Measurements from ENCODE around the gene NEUROG1. TPM values are rescaled to one million over a fixed set of nuclear protein-coding genes. Genes with fewer than 3 reads are reported as not detected.
"Not testable (repeated sequence)": the region's sequence is repeated elsewhere in the genome, so short reads cannot be mapped to it uniquely, and the experiment has no call there.

NEUROG1 gene
- total RNA-seq, 2 donors from 2014 or later, result not detected

DNA sequence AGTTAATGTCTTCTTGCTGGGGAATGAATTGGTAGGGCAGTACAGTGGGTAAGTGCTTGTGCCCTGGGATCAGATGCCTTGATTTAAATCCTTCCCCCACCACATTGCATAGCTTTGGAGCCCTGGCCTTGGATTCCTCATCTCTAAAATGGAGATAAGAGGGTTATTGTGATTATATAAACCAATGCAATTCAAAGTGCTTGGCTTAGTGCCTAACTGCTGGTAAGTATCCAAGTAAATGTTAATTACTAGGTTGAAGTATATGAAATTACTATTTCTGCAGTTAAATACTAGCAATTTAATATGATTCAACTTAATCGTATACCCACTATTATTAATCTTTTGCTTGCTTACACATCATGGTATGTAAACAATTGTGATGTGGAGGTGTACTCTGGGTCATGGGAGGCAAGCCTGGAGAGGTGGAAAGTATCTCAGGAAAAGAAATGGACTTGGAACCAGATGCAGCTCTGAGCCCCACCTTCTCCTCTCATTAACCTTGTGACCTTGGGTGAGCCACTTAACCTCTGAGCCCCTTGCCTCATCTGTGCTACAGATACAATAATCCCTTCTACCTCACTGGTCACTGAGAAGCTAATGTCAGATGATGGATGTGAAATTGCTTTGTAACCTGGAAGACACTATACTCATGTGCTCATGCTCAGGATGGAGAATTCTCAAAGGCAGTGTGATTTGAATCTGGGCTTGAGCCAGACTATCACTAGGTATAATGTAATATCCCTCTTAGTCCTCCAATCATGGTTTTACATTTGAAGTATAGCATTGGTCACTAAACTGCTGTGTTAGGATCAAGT lies 23.8 kb downstream of the NEUROG1 start:
- Mint-ChIP-seq H3K4me1 (ENCODE audit: low read depth) (peaks cover 5% of the 10 kb centered on the region), H3K27ac (no peak overlapping the region), H3K4me3 (no peak overlapping the region), H3K36me3 (ENCODE audit: insufficient read depth in 2 of 2) (no peaks in the 10 kb centered on the region), H3K27me3 (ENCODE audit: low read depth) (peaks cover 42% of the 10 kb centered on the region), H3K9me3 (no peaks in the 10 kb centered on the region)
- ATAC-seq (replicated peaks in 1 of 2) (no peak), DNase-seq (no peak)

DNA sequence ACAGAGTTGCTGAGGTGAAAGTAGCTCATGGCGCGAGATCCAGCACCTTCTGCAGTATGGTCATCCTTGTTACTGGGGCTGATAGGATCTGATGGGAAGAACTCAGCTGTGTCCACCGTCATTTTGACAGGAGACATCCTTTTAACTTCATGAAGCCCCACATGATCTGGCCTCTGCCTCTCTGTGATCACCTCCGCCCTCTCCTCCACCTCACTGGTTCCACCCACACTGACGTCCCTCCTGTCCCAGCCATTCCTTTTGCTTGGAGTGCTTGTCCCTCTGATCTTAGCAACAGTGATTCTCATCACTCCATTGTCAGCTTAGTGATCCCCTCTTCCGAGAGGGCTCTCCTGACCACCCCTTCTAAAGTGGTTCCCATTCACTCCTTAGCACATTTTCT lies 25.8 kb downstream of the NEUROG1 start:
- DNase-seq (no peak), ATAC-seq (replicated peaks in 1 of 2) (no peak)
- H3K4me1 Mint-ChIP-seq (ENCODE audit: low read depth), result peaks cover 5% of the 10 kb centered on the region
- H3K9me3 Mint-ChIP-seq, result no peaks in the 10 kb centered on the region
- no peak overlapping the region for H3K4me3 Mint-ChIP-seq
- H3K27me3 Mint-ChIP-seq (ENCODE audit: low read depth), result peaks cover 37% of the 10 kb centered on the region
- H3K27ac Mint-ChIP-seq, result no peak overlapping the region
- H3K36me3 Mint-ChIP-seq (ENCODE audit: insufficient read depth in 2 of 2), result no peaks in the 10 kb centered on the region

DNA sequence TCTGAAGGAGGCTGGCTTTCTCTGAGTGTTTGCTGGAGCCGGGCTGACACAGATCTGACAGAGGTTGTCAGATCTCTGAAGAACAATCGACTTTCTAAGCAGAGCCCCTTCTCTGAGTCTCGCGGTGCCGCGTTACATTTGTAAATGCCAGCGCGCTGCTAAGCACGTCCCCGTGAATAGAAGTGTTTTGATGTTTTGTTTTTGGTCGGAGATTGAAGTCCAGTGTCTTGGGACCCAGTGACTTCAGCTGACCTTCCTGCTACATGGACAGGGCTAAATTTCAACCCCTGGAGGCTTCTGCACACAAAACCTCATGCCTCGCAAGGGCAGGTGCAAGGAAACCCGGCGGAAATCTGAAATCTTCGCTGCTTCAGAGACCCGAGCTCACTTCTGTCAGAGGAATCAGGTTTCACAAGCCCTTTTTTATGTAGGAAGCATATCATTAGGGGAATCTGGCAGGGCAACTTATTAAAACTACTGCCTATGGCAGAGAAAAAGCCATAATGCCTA lies 27.2 kb downstream of the NEUROG1 start:
- DNase-seq (no peak), ATAC-seq (replicated peaks in 1 of 2) (peak in 1 of 2 donors; percentile 66)
- Mint-ChIP-seq H3K4me3 (peak overlapping the region; percentile 33 to 53), H3K36me3 (ENCODE audit: insufficient read depth in 2 of 2) (no peaks in the 10 kb centered on the region), H3K27me3 (ENCODE audit: low read depth) (peaks cover 39% of the 10 kb centered on the region), H3K9me3 (no peaks in the 10 kb centered on the region), H3K4me1 (ENCODE audit: low read depth) (peaks cover 5% of the 10 kb centered on the region), H3K27ac (no peak overlapping the region)

DNA sequence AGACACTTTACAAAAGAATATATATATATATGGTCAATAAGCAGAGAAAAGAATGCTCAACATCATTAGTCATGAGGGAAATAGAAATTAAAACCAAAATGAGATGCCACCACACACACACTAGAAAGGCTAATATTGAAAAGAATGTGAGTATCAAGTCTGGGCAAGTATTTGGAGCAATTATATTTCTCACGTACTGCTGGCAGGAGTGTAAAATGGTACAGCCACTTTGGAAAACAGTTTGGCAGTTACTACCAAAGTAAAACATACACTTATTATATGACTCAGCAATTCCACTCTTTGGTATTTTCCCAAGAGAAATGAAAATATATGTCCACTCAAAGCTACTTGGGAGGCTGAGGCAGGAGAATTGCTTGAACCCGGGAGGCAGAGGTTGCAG lies 29.8 kb downstream of the NEUROG1 start:
- no peak overlapping the region for H3K4me3 Mint-ChIP-seq
- no peak for ATAC-seq (replicated peaks in 1 of 2)
- no peak for DNase-seq
- no peaks in the 10 kb centered on the region for H3K36me3 Mint-ChIP-seq (ENCODE audit: insufficient read depth in 2 of 2)
- H3K27me3 Mint-ChIP-seq (ENCODE audit: low read depth), result peaks cover 57% of the 10 kb centered on the region
- H3K9me3 Mint-ChIP-seq, result no peaks in the 10 kb centered on the region
- no peak overlapping the region for H3K27ac Mint-ChIP-seq
- H3K4me1 Mint-ChIP-seq (ENCODE audit: low read depth), result peaks cover 5% of the 10 kb centered on the region

DNA sequence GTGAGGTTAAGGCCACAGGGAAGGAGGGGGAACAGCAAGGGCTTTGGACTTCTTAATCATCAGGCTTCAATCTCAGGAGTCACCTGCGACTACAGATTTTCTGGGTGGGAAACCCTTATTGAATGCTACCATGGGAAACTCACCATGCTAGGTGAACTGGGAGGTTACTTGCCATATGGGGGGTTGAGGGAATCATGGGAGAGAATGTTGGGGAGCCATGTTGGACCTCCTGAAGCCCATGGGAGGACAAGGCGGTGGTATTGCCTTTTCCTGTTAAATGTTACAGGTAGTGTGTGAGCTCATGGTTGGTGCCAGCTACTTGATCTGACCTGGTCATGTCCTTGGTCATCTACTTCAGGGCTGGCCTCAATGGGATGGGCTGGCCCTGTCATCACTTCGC lies 31.4 kb downstream of the NEUROG1 start:
- ATAC-seq (replicated peaks in 1 of 2) (no peak), DNase-seq (no peak)
- Mint-ChIP-seq H3K27ac (no peak overlapping the region), H3K9me3 (no peaks in the 10 kb centered on the region), H3K36me3 (ENCODE audit: insufficient read depth in 2 of 2) (no peaks in the 10 kb centered on the region), H3K27me3 (ENCODE audit: low read depth) (peaks cover 45% of the 10 kb centered on the region), H3K4me3 (no peak overlapping the region), H3K4me1 (ENCODE audit: low read depth) (peaks cover 5% of the 10 kb centered on the region)

DNA sequence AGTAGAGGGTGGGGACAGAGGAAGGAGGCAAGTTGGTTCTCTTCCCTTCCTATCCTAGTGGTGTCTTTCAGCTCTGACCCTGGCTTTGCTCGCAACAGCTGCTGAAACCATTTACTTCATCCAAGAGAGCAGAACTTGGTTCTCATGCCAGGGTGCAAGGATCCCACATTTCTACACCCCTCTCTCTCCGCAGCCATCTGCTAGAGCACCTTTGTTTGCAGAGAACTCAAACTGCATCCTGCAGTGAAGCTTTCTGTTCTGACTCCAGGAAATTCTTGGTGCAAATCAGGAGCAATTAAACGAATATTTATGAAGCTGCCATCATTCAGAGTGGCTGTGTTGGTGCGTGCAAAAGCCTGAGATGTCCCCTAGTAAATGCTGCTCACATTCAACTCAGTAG lies 31.9 kb downstream of the NEUROG1 start:
- ATAC-seq (replicated peaks in 1 of 2), result no peak
- H3K9me3 Mint-ChIP-seq, result no peaks in the 10 kb centered on the region
- peaks cover 5% of the 10 kb centered on the region for H3K4me1 Mint-ChIP-seq (ENCODE audit: low read depth)
- no peaks in the 10 kb centered on the region for H3K36me3 Mint-ChIP-seq (ENCODE audit: insufficient read depth in 2 of 2)
- no peak for DNase-seq
- no peak overlapping the region for H3K27ac Mint-ChIP-seq
- H3K27me3 Mint-ChIP-seq (ENCODE audit: low read depth), result peaks cover 42% of the 10 kb centered on the region
- H3K4me3 Mint-ChIP-seq, result no peak overlapping the region

DNA sequence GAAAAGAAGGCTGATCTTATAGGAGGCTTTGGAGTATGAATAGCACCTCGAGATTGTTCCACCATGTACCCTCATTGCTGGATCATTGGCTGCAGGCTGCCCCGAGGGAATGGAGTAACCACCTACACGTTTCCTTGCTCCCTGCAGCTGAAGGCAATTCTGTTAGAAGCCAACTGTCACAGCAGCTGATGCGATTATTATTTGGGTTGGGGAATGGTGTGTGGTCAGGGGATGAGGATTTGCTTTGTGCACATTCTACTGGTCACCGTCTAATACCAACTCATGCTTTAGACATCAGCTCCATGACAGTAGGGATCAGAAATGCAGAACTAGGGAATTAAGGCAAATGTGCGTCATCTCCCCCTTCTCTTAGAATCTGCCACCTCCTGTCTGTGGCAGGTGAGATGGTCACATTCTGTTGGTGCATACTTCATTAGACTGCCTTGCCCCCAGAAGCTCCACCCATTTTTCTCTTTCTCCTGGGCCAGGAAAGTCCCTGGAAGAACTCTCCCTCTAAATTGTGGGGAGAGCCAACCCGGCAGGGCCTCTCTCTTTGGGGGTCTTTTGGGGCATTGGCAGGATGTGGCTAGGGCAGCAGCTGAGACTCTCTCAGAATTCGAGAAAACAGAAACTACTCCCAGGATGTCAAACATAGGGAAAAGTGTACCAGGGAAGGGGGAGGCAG lies 32.8 kb downstream of the NEUROG1 start:
- no peak for ATAC-seq (replicated peaks in 1 of 2)
- DNase-seq, result no peak
- H3K27ac Mint-ChIP-seq, result no peak overlapping the region
- no peaks in the 10 kb centered on the region for H3K36me3 Mint-ChIP-seq (ENCODE audit: insufficient read depth in 2 of 2)
- no peaks in the 10 kb centered on the region for H3K9me3 Mint-ChIP-seq
- no peak overlapping the region for H3K4me3 Mint-ChIP-seq
- no peaks in the 10 kb centered on the region for H3K4me1 Mint-ChIP-seq (ENCODE audit: low read depth)
- peaks cover 41% of the 10 kb centered on the region for H3K27me3 Mint-ChIP-seq (ENCODE audit: low read depth)

DNA sequence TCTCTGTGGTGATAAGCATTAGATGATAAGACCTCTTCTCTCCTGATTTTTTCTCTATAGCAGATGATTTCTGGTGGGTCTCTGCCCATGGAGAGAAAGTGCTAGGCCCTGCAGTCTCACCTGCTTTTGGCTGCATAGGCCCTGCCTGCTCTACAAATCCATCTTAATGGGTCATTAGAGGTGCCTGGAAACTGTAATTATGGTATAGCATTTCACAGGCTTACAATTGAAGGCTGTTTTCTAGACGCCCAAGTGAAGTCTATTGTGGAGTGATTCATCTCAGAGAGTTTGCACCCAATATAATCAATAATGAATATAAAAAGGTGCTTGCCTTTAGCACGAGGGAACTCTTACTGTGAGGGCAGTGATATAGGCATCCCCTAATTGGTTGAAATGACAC lies 33.8 kb downstream of the NEUROG1 start:
- Mint-ChIP-seq H3K4me1 (ENCODE audit: low read depth) (no peaks in the 10 kb centered on the region), H3K9me3 (no peaks in the 10 kb centered on the region), H3K27me3 (ENCODE audit: low read depth) (peaks cover 40% of the 10 kb centered on the region), H3K4me3 (no peak overlapping the region), H3K36me3 (ENCODE audit: insufficient read depth in 2 of 2) (no peaks in the 10 kb centered on the region), H3K27ac (no peak overlapping the region)
- DNase-seq (no peak), ATAC-seq (replicated peaks in 1 of 2) (no peak)

DNA sequence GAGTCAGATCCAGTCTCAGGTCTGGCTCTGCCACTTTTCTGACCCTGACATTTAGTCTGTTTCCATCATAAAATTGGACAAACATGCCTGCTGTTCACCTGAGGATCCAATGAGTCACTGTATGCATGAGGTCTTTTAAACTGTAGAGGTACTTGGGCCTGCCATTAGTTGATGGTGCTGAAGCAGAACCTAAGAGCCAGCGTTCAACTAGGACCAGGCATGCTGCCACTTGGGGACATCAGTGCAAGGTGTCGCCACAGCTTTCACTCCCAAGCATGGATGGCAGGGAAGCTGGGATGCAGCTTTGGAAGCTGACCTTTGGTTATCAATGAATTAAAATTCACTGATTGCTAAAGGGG lies 37.1 kb downstream of the NEUROG1 start:
- DNase-seq (no peak), ATAC-seq (replicated peaks in 1 of 2) (no peak)
- peaks cover 3% of the 10 kb centered on the region for H3K4me1 Mint-ChIP-seq (ENCODE audit: low read depth)
- H3K27me3 Mint-ChIP-seq (ENCODE audit: low read depth), result peaks cover 67% of the 10 kb centered on the region
- H3K36me3 Mint-ChIP-seq (ENCODE audit: insufficient read depth in 2 of 2), result no peaks in the 10 kb centered on the region
- no peak overlapping the region for H3K4me3 Mint-ChIP-seq
- no peak overlapping the region for H3K27ac Mint-ChIP-seq
- no peaks in the 10 kb centered on the region for H3K9me3 Mint-ChIP-seq

DNA sequence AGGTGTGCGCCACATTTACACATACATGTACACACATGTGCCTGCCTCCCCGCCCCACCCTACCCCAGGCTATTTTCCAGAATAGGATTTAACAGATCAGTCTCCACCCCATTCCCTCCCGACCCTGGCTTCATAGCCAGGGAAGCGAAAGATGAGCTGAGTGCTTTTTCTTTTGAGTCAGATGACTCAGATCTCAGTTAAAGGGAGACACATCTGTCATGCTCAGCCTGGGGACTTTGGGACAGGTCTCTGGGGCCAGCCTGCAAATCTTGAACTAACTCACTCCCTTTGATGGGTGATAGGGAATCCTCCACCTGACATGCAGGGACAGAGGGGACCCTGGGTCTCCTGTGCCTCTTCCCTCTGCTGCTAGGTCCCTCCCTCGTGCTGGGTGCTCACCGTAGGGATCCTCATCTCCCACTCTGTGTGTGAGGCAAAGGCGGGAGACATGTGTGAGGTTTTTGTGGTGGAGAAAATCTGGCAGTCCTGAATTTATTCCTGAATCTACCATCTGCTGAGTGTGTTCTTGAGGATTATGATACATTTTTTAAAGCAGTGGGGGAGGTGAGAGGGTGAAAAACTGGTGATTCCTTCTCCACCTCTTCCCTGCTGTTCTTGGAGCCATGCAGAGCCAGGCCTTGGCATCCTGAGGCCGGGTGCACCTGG lies 37.7 kb downstream of the NEUROG1 start:
- H3K36me3 Mint-ChIP-seq (ENCODE audit: insufficient read depth in 2 of 2), result no peaks in the 10 kb centered on the region
- H3K27me3 Mint-ChIP-seq (ENCODE audit: low read depth), result peaks cover 67% of the 10 kb centered on the region

DNA sequence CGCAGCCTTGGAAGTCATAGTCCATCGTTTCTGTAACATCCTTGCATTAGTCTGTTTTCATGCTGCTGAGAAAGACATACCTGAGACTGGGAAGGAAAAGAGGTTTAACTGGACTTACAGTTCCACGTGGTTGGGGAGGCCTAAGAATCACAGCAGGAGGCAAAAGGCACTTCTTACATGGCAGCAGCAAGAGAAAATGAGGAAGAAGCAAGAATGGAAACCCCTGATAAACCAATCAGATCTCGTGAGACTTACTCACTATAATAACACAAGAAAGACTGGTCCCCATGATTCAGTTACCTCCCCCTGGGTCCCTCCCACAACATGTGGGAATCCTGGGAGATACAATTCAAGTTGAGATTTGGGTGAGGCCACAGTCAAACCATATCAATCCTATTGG lies 40.2 kb downstream of the NEUROG1 start:
- peaks cover 66% of the 10 kb centered on the region for H3K27me3 Mint-ChIP-seq (ENCODE audit: low read depth)
- H3K36me3 Mint-ChIP-seq (ENCODE audit: insufficient read depth in 2 of 2); H3K4me3 Mint-ChIP-seq; H3K4me1 Mint-ChIP-seq (ENCODE audit: low read depth); H3K9me3 Mint-ChIP-seq; ATAC-seq (replicated peaks in 1 of 2); DNase-seq; H3K27ac Mint-ChIP-seq: not testable (repeated sequence)

More for the DNA sequence above, 37.7 kb downstream of the NEUROG1 start:
- no peak for DNase-seq
- Mint-ChIP-seq H3K9me3 (no peaks in the 10 kb centered on the region), H3K4me3 (no peak overlapping the region), H3K4me1 (ENCODE audit: low read depth) (peaks cover 6% of the 10 kb centered on the region), H3K27ac (no peak overlapping the region)
- ATAC-seq (replicated peaks in 1 of 2), result no peak

DNA sequence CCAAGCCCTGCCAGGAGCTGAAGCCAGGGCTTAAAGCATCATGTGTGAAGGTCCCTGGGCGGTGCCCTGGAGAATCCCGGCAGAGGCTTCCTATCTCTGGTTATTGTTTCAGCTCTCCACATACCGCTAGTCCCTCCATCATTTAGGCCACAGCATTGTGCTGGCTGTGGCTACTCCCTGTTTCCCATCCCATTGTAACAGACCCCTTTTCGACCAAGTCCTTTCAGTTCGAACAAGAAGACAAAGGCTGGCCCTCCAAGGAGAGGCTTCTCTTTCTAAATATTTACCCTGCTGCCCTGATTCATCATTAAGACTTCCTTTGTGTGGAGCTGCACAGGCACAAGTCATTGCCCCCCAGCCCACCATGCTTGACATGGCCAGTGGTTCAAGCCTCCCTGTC lies 41.6 kb downstream of the NEUROG1 start:
- Mint-ChIP-seq H3K36me3 (ENCODE audit: insufficient read depth in 2 of 2) (no peaks in the 10 kb centered on the region), H3K27ac (no peak overlapping the region), H3K4me1 (ENCODE audit: low read depth) (peaks cover 18% of the 10 kb centered on the region), H3K4me3 (no peak overlapping the region), H3K9me3 (no peaks in the 10 kb centered on the region), H3K27me3 (ENCODE audit: low read depth) (peaks cover 73% of the 10 kb centered on the region)
- ATAC-seq (replicated peaks in 1 of 2), result no peak
- DNase-seq, result no peak

DNA sequence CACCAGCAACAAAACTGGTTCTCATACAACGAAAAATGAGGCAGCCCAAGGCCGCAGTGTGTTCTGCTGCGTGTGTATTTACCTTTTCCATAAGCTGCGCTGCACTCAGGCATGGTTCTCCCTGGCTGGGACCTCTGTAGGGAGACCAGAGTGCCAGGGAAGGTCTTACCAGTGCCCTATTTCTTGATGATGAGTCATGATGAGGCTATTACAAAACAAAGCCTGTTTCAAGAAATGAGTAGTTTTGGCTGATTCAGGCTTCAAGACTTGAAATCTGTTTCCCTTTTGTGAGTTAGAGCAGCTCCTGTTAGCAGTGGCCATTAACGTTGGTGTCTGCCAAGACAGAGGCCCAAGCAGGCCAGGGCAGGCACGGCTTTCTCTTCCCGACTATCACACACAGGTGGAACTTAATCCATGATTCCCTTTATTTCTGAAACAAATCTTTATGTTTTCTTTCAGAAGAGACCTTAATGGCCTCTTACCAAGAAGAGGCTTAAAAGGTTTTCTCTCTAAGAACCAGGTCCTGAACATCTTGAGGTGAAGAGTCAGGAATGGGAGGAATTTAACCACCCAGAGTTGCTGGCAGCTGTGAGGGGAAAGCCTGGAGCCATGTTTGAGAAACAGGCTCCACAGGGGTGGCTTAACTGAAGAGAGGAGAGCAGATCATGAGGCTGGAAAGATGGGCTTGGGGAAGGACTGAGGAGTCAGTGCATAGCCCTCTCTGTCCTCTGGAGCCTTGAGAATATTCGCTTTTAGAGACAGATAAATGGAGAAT lies 42.2 kb downstream of the NEUROG1 start:
- Mint-ChIP-seq H3K36me3 (ENCODE audit: insufficient read depth in 2 of 2) (no peaks in the 10 kb centered on the region), H3K4me1 (ENCODE audit: low read depth) (peaks cover 18% of the 10 kb centered on the region), H3K9me3 (no peaks in the 10 kb centered on the region), H3K27ac (no peak overlapping the region), H3K4me3 (no peak overlapping the region), H3K27me3 (ENCODE audit: low read depth) (peaks cover 72% of the 10 kb centered on the region)
- DNase-seq (no peak), ATAC-seq (replicated peaks in 1 of 2) (peak; percentile 68 to 75)
